K562 (cell line): ENCODE results near the gene SLC35E1. TPM values are rescaled to one million over a fixed set of nuclear protein-coding genes. Genes with fewer than 3 reads are reported as not detected.

Experiments
- BACH1 ChIP-seq: fragments of 200-800 bp; sonication (Bioruptor generic); IDR thresholded peaks from 2 replicates; pipeline ENCODE4 v1.6.1; 2016; ENCODE audit warnings: missing genetic modification characterization, missing compliant biosample characterization
- HDAC1 ChIP-seq, 2 experiments: fragments of 450-650 bp; IDR thresholded peaks; 2 replicates each; pipeline ENCODE4 v1.6.1; 2016 to 2017; ENCODE audit warnings: inconsistent platforms in 1 of 2, mild to moderate bottlenecking in 1 of 2, moderate library complexity in 1 of 2
- HNRNPL ChIP-seq: fragments of 200-400 bp; formaldehyde crosslinking; IDR thresholded peaks from 2 replicates; pipeline ENCODE4 v1.6.1; 2017; ENCODE audit warnings: low read depth, mild to moderate bottlenecking, low read length
- MAFG ChIP-seq: fragments of 450-650 bp; conservative IDR thresholded peaks from 2 replicates; pipeline ENCODE4 v1.6.1; 2016; ENCODE audit warnings: missing genetic modification characterization, missing compliant biosample characterization
- NFATC3 ChIP-seq: fragments of 450-650 bp; IDR thresholded peaks from 2 replicates; pipeline ENCODE4 v1.6.1; 2017; ENCODE audit warnings: mild to moderate bottlenecking
- NONO ChIP-seq, 2 experiments: fragments of 200-400 bp in 1 of 2; fragments of 450-650 bp in 1 of 2; formaldehyde crosslinking in 1 of 2; IDR thresholded peaks; 2 replicates each; pipeline ENCODE4 v1.6.1; 2017; ENCODE audit warnings: low read depth in 2 of 2, mild to moderate bottlenecking in 2 of 2, moderate library complexity in 2 of 2, low read length in 1 of 2
- PTRF ChIP-seq: fragments of 450-650 bp; IDR thresholded peaks from 2 replicates; pipeline ENCODE4 v1.6.1; 2016; ENCODE audit warnings: mild to moderate bottlenecking, missing genetic modification characterization, missing compliant biosample characterization
- SMAD1 ChIP-seq: fragments of 150-350 bp; IDR thresholded peaks from 2 replicates; pipeline ENCODE4 v1.6.1; 2014; ENCODE audit warnings: low read length, low read depth; ENCODE audit not compliant: partially characterized antibody
- SMARCC2 ChIP-seq: fragments of 450-650 bp; IDR thresholded peaks from 2 replicates; pipeline ENCODE4 v1.6.1; 2017; ENCODE audit warnings: antibody characterized with exemption, moderate library complexity, mild to moderate bottlenecking, low read depth
- TCF7 ChIP-seq: sonication (generic); IDR thresholded peaks from 2 replicates; pipeline ENCODE4 v1.6.1; 2016; ENCODE audit warnings: antibody characterized with exemption, borderline replicate concordance
- TCF7L2 ChIP-seq: fragments of 150-350 bp; IDR thresholded peaks from 2 replicates; pipeline ENCODE4 v1.6.1; 2016; ENCODE audit warnings: low read depth, mild to moderate bottlenecking, low read length, moderate library complexity
- THRA ChIP-seq: fragments of 450-650 bp; IDR thresholded peaks from 2 replicates; pipeline ENCODE4 v1.6.1; 2017; ENCODE audit warnings: mild to moderate bottlenecking, moderate library complexity
- YBX1 ChIP-seq: fragments of 450-650 bp; IDR thresholded peaks from 2 replicates; pipeline ENCODE4 v1.7.1; 2016; ENCODE audit warnings: mild to moderate bottlenecking
- ZHX1 ChIP-seq: fragments of 150-350 bp; conservative IDR thresholded peaks from 2 replicates; pipeline ENCODE4 v1.6.1; 2014; ENCODE audit warnings: low read length
- ZKSCAN8 ChIP-seq: fragments of 200-800 bp; sonication (Bioruptor generic); IDR thresholded peaks from 2 replicates; pipeline ENCODE4 v1.6.1; 2016; ENCODE audit warnings: missing genetic modification characterization, missing compliant biosample characterization
- ZNF217 ChIP-seq: sonication (generic); formaldehyde crosslinking; IDR thresholded peaks from 2 replicates; pipeline ENCODE4 v1.8.0; 2022; ENCODE audit warnings: mild to moderate bottlenecking, missing genetic modification reagents
- ZNF274 ChIP-seq: IDR thresholded peaks from 2 replicates; pipeline ENCODE4 v1.6.1; 2011; ENCODE audit warnings: low read depth, mild to moderate bottlenecking, low read length, moderate library complexity, borderline replicate concordance
- ZNF695 ChIP-seq: fragments of 450-650 bp; formaldehyde crosslinking; IDR thresholded peaks from 2 replicates; pipeline ENCODE4 v1.4.0; 2020; ENCODE audit warnings: mild to moderate bottlenecking, moderate library complexity
- polyA plus RNA-seq, 8 experiments: library from polyadenylated mRNA; depleted of rRNA in 4 of 8; stranded (reverse) in 5 of 8; unstranded in 3 of 8; fragments of >200 nt; fragmentation: Nextera tagmentation in 2 of 8; fragmentation: Illumina TruSeq in 1 of 8; extraction: Ambion mirVana in 2 of 8; extraction: Trizol in 1 of 8; gene quantifications; 2 replicates each; pipeline versions ENCODE4 v1.2.1 to v1.2.3, GENCODE V29; 2011 to 2014; ENCODE audit warnings: inconsistent platforms in 1 of 8, missing spikeins in 1 of 8
- total RNA-seq, 7 experiments: library from RNA; depleted of rRNA in 6 of 7; stranded (reverse); fragments of >200 nt in 6 of 7; fragmentation: Illumina TruSeq in 2 of 7; extraction: Trizol in 2 of 7; gene quantifications; 2 replicates each; pipeline versions ENCODE4 v1.2.1 to v1.2.3, GENCODE V29; 2011 to 2021; ENCODE audit warnings: low replicate concordance in 1 of 7
- TF ChIP-seq, protein P1 (sequence below): sonication (generic); formaldehyde crosslinking; IDR thresholded peaks from 2 replicates; pipeline ENCODE4 v1.8.0; 2023; ENCODE audit warnings: missing genetic modification reagents, mild to moderate bottlenecking, borderline replicate concordance

SLC35E1 gene
- total and polyA plus RNA-seq, 9 of the 15 experiments (the other 6 are each of a cell fraction or from before 2014, with no cell fraction given): 15.0 to 40.1 (median 25.7) TPM

- no peak for TF ChIP-seq ZHX1
- no peak for TF ChIP-seq ZNF217 (CRISPR knock-in tag)
- TF ChIP-seq THRA: no peak
- TF ChIP-seq ZNF274: no peak
- TF ChIP-seq BACH1: peak; percentile 26; the same call in 1 of the 2 replicates
- TF ChIP-seq PTRF (tag): no peak
- TF ChIP-seq SMAD1: no peak
- no peak for TF ChIP-seq YBX1
- TF ChIP-seq TCF7L2: no peak
- no peak for TF ChIP-seq HDAC1 (IDR thresholded peaks at IDR 0.05)
- no peak for TF ChIP-seq ZKSCAN8
- TF ChIP-seq TCF7: no peak
- TF ChIP-seq HNRNPL: no peak
- TF ChIP-seq, protein P1, sequence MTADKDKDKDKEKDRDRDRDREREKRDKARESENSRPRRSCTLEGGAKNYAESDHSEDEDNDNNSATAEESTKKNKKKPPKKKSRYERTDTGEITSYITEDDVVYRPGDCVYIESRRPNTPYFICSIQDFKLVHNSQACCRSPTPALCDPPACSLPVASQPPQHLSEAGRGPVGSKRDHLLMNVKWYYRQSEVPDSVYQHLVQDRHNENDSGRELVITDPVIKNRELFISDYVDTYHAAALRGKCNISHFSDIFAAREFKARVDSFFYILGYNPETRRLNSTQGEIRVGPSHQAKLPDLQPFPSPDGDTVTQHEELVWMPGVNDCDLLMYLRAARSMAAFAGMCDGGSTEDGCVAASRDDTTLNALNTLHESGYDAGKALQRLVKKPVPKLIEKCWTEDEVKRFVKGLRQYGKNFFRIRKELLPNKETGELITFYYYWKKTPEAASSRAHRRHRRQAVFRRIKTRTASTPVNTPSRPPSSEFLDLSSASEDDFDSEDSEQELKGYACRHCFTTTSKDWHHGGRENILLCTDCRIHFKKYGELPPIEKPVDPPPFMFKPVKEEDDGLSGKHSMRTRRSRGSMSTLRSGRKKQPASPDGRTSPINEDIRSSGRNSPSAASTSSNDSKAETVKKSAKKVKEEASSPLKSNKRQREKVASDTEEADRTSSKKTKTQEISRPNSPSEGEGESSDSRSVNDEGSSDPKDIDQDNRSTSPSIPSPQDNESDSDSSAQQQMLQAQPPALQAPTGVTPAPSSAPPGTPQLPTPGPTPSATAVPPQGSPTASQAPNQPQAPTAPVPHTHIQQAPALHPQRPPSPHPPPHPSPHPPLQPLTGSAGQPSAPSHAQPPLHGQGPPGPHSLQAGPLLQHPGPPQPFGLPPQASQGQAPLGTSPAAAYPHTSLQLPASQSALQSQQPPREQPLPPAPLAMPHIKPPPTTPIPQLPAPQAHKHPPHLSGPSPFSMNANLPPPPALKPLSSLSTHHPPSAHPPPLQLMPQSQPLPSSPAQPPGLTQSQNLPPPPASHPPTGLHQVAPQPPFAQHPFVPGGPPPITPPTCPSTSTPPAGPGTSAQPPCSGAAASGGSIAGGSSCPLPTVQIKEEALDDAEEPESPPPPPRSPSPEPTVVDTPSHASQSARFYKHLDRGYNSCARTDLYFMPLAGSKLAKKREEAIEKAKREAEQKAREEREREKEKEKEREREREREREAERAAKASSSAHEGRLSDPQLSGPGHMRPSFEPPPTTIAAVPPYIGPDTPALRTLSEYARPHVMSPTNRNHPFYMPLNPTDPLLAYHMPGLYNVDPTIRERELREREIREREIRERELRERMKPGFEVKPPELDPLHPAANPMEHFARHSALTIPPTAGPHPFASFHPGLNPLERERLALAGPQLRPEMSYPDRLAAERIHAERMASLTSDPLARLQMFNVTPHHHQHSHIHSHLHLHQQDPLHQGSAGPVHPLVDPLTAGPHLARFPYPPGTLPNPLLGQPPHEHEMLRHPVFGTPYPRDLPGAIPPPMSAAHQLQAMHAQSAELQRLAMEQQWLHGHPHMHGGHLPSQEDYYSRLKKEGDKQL (CRISPR knock-in tag): no peak
- TF ChIP-seq ZNF695 (CRISPR knock-in tag): no peak
- no peak for TF ChIP-seq NFATC3
- no peak for TF ChIP-seq NONO (IDR thresholded peaks at IDR 0.05; ENCODE audit: low read depth in 2 of 2, low read length in 1 of 2)
- TF ChIP-seq MAFG (tag): peak; percentile 76
- no peak for TF ChIP-seq SMARCC2
These were observed 9.1 kb upstream of the SLC35E1 start (continued) for GRCh38 chr19:16581145-16581970.
